Glutamatergic neuron (in vitro differentiated cells): ENCODE results near the gene DHH. TPM values are rescaled to one million over a fixed set of nuclear protein-coding genes. Genes with fewer than 3 reads are reported as not detected.
A peak's percentile ranks its signal among the peaks of the same experiment; 100 is the strongest.

Source experiments
- DNase-seq: peaks from one replicate; pipeline ENCODE4 v3.0.0; 2022
- H3K27ac Mint-ChIP-seq: one replicate; pipeline ENCODE4 v1.8.0; 2020; ENCODE audit warnings: mild to moderate bottlenecking, mixed read lengths, inconsistent platforms; ENCODE audit not compliant: unreplicated experiment
- H3K27me3 Mint-ChIP-seq: one replicate; pipeline ENCODE4 v1.8.0; 2020; ENCODE audit warnings: mild to moderate bottlenecking, moderate library complexity, mixed read lengths, inconsistent platforms; ENCODE audit not compliant: unreplicated experiment
- H3K36me3 Mint-ChIP-seq: one replicate; pipeline ENCODE4 v1.8.0; 2020; ENCODE audit warnings: mild to moderate bottlenecking, mixed read lengths, inconsistent platforms; ENCODE audit not compliant: unreplicated experiment
- H3K4me1 Mint-ChIP-seq: one replicate; pipeline ENCODE4 v1.8.0; 2020; ENCODE audit warnings: mild to moderate bottlenecking, low read depth, mixed read lengths, inconsistent platforms; ENCODE audit not compliant: unreplicated experiment
- H3K4me3 Mint-ChIP-seq: one replicate; pipeline ENCODE4 v1.8.0; 2020; ENCODE audit warnings: mild to moderate bottlenecking, mixed read lengths, inconsistent platforms; ENCODE audit not compliant: unreplicated experiment
- H3K9me3 Mint-ChIP-seq: one replicate; pipeline ENCODE4 v1.8.0; 2020; ENCODE audit warnings: mild to moderate bottlenecking, moderate library complexity, mixed read lengths, inconsistent platforms; ENCODE audit not compliant: unreplicated experiment
- total RNA-seq: library from RNA; stranded (reverse); fragmentation: NEBNext Ultra II Directional; extraction: Animal tissue kit (Norgen Biotek cat#: 25700); gene quantifications from one replicate; pipeline ENCODE4 v1.2.1, GENCODE V29; 2021; ENCODE audit not compliant: unreplicated experiment
- TF ChIP-seq, protein P1 (sequence below): fragments of 200-600 bp; sonication (generic); IDR thresholded peaks from one replicate; pipeline ENCODE4 v1.5.0; 2021; ENCODE audit not compliant: partially characterized antibody, unreplicated experiment

Gene DHH
- total RNA-seq, 1 donor from 2014 or later: 1.2 TPM

DNA sequence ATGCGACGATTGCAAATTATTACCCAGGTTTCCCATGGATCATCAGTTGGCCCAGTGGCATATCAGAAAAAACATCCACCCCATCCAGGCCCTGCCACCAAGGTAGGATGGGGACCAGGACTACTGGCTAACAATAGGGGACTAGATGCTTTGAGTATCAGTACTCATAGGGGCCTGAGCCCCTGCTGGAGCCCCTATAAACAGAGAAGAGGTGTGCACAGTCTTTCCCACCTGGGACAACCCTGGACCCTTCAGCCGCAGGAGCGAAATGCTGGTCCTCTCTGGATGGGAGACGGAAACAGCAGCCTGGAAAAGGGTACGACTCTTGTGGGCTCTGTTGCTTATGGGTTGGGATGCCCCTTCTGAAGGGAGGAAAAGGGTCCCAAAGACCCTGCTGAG is 5.7 kb downstream of the DHH start:
- Mint-ChIP-seq H3K4me3 (no peak overlapping the region), H3K27ac (no peak overlapping the region), H3K4me1 (peaks cover 3% of the 10 kb centered on the region), H3K27me3 (peaks cover 20% of the 10 kb centered on the region), H3K9me3 (peaks cover 10% of the 10 kb centered on the region), H3K36me3 (no peaks in the 10 kb centered on the region)
- DNase-seq: no peak
- TF ChIP-seq, protein P1, sequence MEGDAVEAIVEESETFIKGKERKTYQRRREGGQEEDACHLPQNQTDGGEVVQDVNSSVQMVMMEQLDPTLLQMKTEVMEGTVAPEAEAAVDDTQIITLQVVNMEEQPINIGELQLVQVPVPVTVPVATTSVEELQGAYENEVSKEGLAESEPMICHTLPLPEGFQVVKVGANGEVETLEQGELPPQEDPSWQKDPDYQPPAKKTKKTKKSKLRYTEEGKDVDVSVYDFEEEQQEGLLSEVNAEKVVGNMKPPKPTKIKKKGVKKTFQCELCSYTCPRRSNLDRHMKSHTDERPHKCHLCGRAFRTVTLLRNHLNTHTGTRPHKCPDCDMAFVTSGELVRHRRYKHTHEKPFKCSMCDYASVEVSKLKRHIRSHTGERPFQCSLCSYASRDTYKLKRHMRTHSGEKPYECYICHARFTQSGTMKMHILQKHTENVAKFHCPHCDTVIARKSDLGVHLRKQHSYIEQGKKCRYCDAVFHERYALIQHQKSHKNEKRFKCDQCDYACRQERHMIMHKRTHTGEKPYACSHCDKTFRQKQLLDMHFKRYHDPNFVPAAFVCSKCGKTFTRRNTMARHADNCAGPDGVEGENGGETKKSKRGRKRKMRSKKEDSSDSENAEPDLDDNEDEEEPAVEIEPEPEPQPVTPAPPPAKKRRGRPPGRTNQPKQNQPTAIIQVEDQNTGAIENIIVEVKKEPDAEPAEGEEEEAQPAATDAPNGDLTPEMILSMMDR: no peak

DNA sequence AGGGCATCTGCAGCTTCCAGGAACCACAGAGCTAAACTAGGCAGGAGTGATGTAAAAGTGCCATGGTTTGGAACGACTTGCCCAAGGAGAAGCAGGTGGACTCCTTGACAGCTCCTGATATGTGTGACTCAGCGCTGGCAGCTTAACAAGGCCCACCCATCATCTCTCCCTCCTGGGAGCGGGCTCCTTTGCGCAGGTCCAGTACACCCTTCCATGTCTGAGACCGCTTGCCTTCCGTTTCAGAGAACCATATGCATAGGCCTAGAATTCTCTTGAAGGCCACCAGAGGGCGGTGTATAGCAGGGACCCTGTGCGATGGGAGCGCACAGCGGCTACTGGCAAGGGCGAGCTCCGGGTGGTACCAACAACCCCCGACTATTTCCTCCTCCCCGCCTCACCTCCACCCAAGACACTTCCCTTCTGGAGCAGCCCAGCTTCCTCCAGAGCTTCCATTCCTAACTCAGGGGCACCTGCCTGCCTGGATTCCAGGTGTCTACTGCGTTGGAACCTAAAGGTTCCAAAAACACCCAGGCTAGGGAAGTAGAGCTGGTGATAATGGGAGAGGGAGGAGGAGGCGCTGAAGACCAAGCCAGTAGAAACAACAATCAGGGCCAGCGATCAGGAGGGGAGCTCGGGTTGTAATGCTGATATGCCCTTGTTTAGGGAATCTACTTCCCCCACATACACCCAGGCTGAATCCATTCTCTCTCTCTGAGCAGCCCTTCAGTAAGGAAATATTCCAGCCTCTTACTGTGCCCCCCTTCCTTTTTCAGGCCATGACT is 6.3 kb downstream of the DHH start:
- Mint-ChIP-seq H3K4me1 (peaks cover 3% of the 10 kb centered on the region), H3K27me3 (peaks cover 16% of the 10 kb centered on the region), H3K27ac (no peak overlapping the region), H3K9me3 (peaks cover 5% of the 10 kb centered on the region), H3K4me3 (peak overlapping the region; percentile 49), H3K36me3 (no peaks in the 10 kb centered on the region)
- DNase-seq: peak; percentile 73
- TF ChIP-seq, protein P1: peak; percentile 87

DNA sequence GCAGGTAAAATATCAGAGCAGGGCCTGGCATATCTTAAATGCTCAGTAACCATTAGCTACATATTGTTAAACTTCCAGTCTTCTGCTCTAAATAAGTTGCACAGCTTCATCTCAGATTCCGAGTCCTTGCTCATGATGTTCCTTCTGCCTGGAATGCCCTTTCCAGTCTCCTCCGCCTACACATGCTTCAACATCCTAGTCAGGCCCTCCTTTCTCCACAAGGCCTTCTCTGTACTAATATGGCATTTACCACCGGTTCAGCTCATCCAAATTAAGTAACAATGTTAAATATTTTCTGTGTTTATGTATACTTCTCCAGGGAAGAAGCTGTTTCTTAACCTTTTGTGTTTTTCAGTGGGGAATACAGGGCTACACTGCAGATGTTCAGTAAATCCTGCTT is 8.5 kb downstream of the DHH start:
- Mint-ChIP-seq H3K9me3 (peaks cover 4% of the 10 kb centered on the region), H3K27ac (no peak overlapping the region), H3K27me3 (peaks cover 13% of the 10 kb centered on the region), H3K4me1 (peaks cover 3% of the 10 kb centered on the region), H3K4me3 (no peak overlapping the region), H3K36me3 (no peaks in the 10 kb centered on the region)
- DNase-seq: no peak
- TF ChIP-seq, protein P1: no peak

DNA sequence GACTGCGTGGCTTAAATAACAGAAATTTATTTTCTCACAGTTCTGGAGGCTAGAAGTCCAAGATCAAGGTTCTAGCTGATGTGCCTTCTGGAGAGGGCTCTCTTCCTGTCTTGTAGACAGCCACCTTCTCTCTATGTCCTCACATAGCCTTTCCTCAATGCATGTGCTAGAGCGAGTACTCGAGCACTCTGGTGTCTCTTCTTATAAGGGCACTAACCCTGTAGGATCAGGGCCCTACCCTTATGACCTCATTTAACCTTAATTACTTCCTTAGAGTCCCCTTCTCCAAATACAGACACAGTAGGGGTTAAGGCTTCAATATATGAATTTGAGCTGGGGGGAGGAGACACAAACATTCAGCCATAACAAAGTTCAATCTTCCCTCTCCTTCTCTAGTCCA is 10.2 kb downstream of the DHH start:
- no peak for DNase-seq
- Mint-ChIP-seq H3K9me3 (peaks cover 4% of the 10 kb centered on the region), H3K4me1 (peaks cover 1% of the 10 kb centered on the region), H3K4me3 (no peak overlapping the region), H3K27me3 (peaks cover 6% of the 10 kb centered on the region), H3K36me3 (no peaks in the 10 kb centered on the region), H3K27ac (no peak overlapping the region)
- TF ChIP-seq, protein P1: no peak

DNA sequence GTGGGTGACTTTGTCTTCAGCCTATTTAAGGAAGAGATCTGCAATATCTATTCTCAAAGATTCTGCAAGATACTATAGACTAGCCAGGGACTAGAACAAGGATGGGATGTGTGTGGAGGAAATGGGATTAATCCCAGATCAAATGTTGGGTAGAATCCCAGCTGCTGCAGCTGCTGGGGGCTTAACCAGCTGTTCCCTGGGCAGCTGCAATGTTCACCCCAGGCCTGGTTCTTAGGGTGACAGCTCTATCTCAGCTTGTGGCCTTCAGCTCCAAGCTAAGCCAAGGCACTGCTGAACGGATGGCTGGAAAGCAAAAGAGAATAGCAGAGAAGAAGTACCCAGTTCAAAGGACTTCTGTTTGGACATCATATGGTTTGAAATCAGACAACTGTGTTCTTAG is 14.8 kb downstream of the DHH start:
- Mint-ChIP-seq H3K27ac (no peak overlapping the region), H3K4me1 (no peaks in the 10 kb centered on the region), H3K4me3 (no peak overlapping the region), H3K36me3 (no peaks in the 10 kb centered on the region), H3K9me3 (no peaks in the 10 kb centered on the region), H3K27me3 (no peaks in the 10 kb centered on the region)
- DNase-seq: no peak
- TF ChIP-seq, protein P1: no peak
